ENCODE results near the gene GNG4.

Gene GNG4

DNA sequence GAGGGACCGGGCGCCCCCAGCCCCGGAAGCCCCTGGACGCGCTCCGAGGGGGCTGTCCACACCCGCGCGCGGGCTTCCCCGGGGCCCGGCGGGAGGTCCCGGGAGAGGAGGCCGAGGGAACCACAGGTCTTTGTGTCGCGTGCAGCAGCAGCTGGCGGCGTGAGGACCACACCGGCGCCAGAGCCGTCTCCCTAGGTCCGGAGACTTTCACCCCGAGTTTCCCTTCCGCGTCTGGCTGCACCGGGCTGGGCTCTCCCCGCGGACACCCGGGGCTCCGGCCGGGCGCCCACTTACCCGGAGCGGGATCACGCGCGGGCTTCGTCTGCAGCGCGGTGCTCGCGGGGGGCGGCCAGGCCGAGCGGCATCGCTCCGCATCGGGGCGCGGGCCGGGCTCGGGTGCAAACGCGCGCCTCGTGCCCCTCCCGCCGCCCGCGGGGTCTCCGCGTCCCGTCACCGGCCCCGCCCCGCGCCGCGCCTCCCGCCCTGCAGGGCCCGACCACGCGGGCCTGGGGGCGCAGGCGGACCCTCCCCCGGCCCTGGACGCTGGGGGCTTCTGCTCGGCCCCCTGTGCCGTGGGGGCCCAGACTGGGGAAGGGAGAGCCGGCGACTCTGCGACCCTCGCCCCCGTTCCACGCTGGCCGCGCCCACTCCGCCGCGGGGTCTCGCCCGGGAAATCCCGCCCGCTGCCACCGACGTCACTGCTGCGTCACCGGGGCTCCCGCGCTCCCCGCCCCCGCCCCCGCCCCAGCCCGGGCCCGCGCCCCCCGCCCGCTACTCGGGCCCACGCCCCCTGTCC, at the start of gene GNG4:
GNG4 (minus strand) TSS at position 417 of the 796 bp plus-strand sequence. CDS start 65,946 bp downstream, outside the sequence.
- no peak for DNase-seq (ENCODE audit: low read depth, low spot score)

DNA sequence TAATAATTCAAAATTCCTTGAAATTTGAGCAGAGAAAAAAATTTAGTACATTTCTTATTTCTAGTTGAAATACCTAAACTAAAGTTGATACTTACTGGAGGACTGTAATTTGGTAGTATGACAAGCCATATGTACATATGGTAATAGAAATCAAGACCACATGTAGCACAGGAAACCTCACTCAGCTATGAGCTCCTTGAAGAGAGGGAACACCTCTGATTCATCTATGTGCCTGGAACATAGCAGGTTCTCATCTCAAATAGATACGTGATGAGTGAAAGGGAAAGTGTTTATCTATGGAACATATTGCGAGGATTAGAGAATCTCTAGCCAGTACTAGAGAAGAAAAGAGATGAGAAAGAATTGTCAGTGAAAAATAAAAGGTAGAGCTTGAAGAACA, 47.9 kb upstream of the GNG4 start:
- DNase-seq (ENCODE audit: low read depth, low spot score): no peak

- no peak for DNase-seq (ENCODE audit: low read depth, low spot score)
These were observed 39.8 kb upstream of the GNG4 start for GRCh38 chr1:235689356-235689755.

DNA sequence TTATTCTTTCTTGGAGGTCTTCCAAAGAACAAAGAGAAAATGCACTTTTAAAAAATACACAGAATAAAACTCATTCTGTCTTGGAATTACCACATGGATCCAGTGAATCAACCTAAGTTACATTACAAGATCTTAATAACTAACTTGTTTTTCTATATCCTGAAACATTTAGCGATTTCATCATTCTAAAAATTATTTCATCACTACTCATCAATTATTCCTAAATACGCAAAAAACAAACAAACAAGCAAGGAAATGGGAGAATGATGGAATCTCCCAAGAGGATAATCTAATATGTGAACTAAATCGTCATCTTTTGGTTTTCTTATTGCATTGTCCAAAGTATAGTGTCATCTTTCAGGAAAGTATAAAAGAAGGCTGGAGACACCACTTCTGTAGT, 38.5 kb upstream of the GNG4 start:
- DNase-seq (ENCODE audit: low read depth, low spot score): no peak

GRCh38 chr1:235683653-235684052, 34.1 kb upstream of the GNG4 start:
- no peak for DNase-seq (ENCODE audit: low read depth, low spot score)

DNA sequence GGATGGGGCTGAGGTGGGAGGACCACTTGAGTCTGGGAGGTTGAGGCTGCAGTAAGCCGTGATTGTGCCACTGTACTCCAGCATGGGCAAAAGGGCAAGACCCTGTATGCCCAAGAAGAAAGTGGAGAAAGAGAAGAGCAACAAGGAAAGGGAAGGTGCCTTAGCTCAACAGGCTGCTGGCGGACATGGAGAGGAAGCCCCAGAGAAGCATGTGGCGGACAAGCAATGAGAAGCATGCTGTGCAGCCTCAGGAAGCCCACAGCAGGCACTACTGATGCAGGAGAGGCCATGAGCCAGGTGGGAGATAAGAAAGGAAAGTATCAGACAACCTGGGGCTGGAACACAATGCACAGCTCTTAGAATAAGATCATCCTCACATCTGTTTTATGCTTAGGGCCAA, 32.6 kb upstream of the GNG4 start:
- no peak for DNase-seq (ENCODE audit: low read depth, low spot score)

- DNase-seq (ENCODE audit: low read depth, low spot score): no peak
These were observed 30.1 kb upstream of the GNG4 start for GRCh38 chr1:235679644-235680043.

DNA sequence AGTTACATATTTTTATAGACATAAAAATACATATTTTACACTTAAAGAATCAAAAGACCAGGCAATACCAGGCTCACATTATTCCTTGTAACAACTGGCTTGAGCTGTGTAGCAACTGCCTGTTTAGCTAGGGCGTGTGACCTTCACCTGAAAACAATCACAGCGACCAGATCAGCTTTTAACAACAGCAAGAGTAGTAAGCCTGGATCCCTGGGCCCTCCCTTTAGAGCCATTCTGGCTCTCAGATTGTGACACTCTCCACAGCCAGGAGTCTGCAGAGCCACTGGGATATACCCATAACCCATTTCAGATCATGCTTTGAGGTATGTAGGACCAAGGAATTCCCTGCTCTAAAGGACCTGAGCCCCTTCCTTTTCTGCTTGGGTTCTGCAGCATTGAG, 29.4 kb upstream of the GNG4 start:
- no peak for DNase-seq (ENCODE audit: low read depth, low spot score)

GRCh38 chr1:235675152-235675890, 25.7 kb upstream of the GNG4 start:
- DNase-seq (ENCODE audit: low read depth, low spot score): no peak

DNA sequence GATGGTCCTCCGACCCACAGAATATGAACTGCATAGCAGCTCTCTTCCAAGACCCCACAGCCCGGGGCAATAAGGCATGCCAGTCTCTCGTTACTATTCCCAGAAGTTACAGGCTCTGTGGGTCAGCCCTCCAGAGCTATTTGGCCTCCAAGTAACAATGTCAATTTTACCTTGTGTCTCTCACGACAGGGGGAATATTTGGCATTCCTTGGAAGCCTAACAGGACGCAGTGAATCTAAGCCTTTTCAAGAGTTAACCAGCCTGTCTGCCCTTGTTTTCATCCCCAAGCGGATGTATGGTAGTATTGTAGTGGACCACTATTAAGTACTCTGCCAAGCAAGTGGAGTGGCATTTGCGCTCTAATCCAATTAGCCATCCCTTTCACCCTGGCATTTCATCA, 24.4 kb upstream of the GNG4 start:
- no peak for DNase-seq (ENCODE audit: low read depth, low spot score)

GRCh38 chr1:235671992-235672391, 22.4 kb upstream of the GNG4 start:
- DNase-seq (ENCODE audit: low read depth, low spot score): no peak

DNA sequence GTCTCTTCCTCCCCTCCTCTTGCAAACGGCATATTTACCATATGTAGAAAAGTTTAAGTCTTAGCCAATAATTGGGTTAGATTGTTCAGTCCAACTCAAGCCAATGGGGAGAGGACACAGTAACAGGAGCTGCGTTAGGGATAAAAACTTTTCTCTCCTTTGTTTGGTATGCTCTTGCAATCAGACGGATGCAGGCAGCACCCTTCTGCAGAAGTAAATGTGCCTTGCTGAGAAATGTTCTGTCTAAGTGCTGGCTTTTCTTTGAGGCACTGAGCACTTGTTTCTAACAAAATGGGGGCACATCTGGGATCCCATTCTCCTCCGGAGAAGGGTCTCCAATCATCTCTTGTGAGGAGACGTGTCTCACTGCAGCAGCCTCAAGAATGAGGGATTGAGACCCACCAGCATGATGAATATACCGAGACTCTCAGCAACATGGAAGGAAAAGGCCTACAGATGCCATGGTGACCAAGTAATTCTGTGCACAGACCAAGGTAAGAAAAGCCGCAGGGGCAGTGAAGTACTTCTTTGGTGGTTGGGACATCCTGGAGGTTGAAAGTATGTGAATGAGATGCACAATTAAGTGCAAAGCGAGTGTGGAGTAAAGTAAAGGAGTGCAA, 20.7 kb upstream of the GNG4 start:
- DNase-seq (ENCODE audit: low read depth, low spot score): no peak

- no peak for DNase-seq (ENCODE audit: low read depth, low spot score)
These were observed 19.7 kb upstream of the GNG4 start for GRCh38 chr1:235669277-235669676.

GRCh38 chr1:235663628-235664027, 14.0 kb upstream of the GNG4 start:
- no peak for DNase-seq (ENCODE audit: low read depth, low spot score)

DNA sequence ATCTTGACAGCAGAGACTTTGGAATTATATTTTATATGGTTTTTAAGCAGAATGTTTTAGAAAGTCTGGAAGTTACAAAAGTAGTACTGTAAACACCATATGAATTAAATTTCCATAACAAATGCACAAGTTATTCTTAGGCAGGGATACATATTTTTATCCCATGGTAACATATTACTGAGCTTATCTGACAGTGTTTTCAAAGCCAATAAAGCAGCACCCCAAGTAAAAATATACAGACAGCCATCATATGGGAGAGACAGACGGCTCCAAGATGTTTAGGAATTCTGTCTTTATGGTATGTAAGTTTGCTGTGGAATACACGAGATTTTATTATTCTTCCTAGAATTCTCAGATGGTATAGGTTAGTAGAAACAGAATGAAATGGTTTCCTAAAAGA, 12.0 kb upstream of the GNG4 start:
- DNase-seq (ENCODE audit: low read depth, low spot score): no peak

DNA sequence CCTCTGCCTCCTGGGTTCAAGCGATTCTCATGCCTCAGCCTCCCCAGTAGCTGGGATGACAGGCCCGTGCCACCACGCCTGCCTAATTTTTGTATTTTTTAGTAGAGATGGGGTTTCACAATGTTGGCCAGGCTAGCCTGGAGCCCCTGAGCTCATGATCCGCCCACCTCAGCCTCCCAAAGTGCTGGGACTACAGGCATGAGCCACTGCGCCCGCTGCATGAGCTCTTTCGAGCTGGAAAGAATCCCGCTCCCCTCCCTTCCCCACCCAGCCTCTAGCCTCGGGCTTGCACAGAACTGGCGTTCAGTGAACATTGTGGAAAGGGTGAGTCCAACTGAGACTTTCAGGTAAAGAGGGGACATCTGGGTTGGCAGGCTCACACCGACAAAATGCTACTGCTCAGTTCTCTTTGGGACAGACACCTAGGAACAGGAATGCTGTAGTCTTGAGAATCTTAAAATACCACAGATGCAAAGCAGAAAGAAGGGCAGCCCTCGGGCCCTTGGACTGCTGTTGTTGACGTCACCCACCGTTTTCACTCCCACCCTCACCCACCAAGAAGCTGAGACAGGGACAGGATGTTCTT, 9.7 kb upstream of the GNG4 start:
- no peak for DNase-seq (ENCODE audit: low read depth, low spot score)

DNA sequence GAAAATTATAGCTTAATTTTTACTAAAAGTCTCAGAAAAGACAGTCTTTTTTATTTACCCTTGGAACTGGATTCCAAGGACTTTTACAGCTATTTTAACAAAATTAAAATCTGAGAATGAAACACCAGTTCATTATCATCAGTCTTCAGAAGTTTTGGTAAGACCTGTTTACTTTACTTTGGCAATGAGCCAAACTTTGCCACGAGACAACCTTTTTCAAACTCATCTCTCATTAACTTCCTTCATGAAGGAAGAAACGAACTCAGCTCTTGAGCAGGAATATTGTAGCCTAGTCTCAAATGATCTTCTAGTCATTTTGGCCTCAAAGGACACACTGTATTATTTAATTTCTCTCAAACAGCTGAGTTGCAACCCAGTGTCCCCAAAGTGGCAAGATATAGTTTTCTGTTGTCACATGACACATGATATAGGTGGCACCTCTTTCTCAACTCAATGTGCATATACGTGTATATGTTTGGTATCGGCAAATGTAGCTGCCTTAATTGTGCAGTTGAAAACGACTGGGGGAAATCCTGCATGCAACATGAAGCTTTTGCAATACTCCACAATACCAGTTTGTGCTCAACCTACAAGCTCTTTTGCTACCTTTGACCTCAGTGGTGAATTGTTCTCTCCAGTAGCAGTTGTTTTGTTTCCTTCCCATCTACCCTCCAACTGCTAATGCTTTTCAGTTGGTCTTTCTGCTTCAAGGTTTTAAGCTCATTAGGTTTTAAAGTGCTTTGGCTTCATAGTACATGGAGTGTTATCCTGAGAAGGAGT, 8.4 kb upstream of the GNG4 start:
- no peak for DNase-seq (ENCODE audit: low read depth, low spot score)

GRCh38 chr1:235657269-235657668, 7.7 kb upstream of the GNG4 start:
- no peak for DNase-seq (ENCODE audit: low read depth, low spot score)

DNA sequence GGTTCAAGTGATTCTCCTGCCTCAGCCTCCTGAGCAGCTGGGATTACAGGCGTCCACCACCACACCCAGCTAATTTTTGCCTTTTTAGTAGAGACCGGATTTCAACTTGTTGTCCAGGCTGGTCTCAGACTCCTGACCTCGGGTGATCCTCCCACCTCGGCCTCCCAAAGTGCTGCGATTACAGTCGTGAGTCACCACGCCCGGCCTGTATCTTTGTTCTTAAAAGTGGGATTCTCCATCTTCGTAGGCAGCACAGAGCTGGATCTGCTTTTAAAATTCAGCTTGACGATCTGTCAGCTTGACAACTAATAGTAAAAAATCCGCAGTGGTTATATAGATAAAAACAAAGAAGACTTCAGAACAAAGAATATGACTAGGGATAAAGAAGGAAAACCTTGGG, 2.8 kb upstream of the GNG4 start:
- DNase-seq (ENCODE audit: low read depth, low spot score): no peak

- no peak for DNase-seq (ENCODE audit: low read depth, low spot score)
These were observed 1.7 kb upstream of the GNG4 start for GRCh38 chr1:235651170-235651806.

Measured in smooth muscle cell of the brain vasculature (primary cell).